Stimulated activated CD4-positive, alpha-beta T cell treated with anti-CD3 and anti-CD28 coated beads, Interleukin-1b, Interleukin-23, amount 100 ng/mL, for 4 hours (primary cell): Measurements from ENCODE around the gene COL5A1.

Experiments used
- DNase-seq, 2 donors: peaks; one replicate each; pipeline ENCODE4 v3.0.0-alpha.2; 2020; ENCODE audit warnings: low read depth in 2 of 2

Gene COL5A1

DNA sequence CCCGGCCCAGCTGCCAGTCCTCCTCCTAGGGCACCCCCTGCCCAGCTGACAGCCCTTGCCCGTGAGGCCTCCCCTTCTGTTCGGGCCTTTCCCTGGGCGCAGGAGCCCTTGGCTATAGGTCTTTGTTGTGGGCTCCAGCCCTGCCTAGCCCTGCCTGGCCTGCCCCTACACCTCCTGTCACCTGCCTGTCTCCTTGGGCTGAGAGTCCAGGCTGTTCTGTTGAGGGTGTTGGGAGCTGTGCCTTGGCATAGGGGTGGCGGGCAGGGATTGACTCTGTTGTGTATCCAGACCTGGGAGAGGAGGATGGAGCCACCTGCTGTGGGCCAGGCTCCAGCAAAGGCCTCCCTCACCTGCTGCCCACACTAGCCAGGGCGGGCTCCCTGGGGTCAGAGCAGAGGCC, 250.6 kb downstream of the COL5A1 start:
- DNase-seq: no peak

GRCh38 chr9:134892820-134893420, 251.3 kb downstream of the COL5A1 start:
- DNase-seq: no peak
